ENCODE measurements around the gene GUK1.

Gene GUK1, protein sequence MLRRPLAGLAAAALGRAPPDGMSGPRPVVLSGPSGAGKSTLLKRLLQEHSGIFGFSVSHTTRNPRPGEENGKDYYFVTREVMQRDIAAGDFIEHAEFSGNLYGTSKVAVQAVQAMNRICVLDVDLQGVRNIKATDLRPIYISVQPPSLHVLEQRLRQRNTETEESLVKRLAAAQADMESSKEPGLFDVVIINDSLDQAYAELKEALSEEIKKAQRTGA

DNA sequence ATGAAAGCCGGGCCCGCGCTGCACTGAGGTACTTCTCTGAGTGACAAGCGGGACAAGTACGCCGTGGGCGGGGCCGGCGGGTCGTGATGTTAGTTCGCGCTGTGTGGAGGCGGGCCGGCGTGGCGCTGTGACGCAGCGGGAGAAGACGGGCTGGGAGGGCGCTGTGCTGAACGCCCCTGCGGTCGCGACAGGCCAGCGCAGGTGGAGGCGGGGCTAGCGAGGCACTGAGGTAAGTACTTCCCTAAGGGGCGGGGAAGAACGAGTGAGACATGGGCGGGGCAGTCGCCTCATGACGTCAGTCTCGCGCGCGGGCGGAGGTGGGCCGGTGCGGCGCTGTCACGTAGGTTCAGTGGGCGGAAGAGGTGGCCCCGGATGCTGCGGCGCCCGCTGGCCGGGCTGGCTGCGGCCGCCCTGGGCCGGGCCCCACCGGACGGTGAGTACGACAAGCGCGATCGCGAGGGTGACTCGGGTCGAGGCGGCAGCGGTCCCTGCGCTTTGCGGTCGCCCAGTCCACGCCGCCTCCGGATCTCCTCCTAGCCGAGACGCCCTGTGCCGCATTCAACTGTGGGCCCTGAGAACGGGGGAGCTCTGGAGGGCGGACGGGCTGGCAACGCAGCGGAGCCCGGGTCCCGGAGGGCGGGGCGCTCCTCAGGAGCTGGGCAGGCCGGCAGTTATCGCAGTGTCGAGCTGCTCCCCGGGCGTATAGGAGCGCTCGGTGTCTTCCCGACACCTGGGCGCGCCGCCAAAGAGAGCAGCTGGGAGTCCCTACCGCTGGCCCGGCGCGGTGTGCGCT lies at the start of gene GUK1:
Gene GUK1 (plus strand): TSS at position 349 of the 793 bp plus-strand sequence. CDS start 24 bp downstream, at position 373.
- peak; percentile 100 for DNase-seq

DNA sequence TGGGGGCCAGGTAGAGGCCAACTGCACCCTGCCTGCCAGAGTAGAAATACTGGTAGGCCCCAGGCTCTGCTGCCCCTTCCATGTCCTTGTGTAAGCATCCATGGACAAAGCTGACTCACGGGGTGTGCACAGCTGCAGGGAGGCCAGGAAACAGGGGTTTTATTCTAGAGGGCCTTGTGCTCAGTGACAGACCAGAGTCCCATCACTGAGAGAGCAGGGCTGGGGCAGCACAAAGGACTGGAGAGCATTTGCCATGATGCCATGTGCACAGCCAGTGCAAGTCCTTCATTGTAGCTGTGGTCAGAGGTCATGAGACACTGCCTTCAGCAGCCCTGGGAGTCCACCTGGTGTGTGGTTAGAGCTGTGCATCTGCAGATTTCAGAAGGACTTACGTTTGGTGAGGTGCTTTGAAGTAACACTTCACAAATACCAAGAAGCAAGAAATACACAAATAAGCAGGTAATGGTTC lies 49.4 kb upstream of the GUK1 start:
- DNase-seq, result no peak

DNA sequence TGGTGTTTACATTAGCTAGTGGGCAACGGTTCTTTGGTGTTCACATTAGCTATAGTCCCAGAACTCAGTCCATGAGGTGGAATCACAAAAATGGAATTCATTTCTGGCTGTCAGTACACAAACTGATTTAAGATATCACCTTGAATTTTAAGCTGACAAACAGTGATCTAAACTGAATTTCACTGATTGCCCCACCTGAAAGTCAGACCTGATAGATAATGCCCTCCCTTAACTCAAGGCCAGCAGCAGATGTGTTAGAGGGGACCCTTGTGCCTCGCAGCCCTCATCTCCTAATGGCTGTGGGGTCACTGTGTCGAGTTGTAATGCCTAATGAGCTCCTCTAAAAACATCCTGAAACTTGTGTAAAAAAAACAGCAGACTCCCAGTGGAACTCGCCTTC lies 49.0 kb upstream of the GUK1 start:
- no peak for DNase-seq

DNA sequence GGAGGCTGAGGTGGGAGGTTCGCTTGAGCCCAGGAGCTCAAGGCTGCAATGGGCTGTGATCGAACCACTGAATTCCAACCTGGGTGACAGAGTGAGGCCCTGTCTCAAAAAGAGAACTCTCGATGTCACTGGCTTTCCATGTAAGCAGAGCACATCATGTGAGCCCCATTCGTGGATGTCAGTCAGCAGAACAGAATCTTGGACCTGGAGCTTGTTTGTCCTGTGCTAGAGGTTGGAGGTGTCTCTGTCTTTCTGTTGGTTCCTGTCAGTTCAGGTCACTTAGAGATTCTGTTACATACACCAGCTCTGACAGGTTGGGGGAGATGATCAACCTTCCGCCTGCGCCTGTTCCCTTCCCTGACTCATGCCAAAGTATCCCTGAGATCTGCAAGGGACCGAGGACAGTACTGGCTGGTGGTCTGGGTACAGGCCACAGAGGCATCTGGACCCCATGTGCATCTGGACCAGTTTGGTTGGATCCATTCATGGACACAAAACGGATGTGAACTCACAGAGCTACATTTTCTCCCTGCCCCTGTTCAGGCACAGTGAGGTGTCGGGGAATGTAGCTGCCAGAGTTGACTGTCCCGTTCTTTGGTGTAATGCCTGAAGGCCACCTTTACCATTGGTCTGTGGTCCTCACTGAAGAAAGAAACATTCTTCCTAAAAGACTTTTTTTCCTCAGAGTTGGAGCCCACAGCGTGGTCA lies 47.6 kb upstream of the GUK1 start:
- no peak for DNase-seq

DNA sequence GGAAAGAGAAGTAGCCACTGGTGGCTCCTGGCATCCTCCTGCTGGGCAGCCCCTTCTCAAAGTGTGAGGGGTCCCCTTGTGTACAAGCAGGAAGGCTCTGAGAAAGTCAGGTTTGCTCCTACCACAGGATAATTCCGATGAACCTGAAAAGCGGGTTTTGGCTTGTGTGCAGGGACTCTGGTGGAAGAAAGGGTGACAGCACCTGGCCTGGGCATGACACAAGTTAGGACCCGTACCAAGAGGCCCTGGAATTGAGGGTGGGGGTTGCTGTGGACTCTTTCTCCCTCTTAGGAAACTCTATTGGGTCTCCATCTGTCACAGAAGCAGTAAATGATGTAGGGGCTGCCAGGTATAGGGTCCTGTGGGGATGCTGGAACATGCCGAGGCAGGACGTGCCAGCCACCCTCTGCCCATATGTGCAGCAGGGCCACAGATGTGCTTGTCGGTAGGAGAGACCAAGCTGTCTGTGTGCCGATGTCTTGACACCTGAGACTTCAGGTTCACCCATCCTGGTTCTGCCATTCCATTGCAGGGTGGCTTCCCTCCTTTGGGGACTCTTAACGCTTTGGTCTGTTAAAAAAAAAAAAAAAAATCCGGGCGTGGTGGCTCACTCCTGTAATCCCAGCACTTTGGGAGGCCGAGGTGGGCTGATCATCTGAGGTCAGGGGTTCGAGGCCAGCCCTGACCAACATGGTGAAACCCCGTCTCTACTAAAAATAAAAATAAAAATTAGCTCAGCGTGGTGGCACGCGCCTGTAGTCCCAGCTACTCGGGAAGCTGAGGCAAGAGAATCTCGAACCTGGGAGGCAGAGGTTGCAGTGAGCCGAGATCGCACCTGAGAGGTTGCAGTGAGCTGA lies 46.8 kb upstream of the GUK1 start:
- DNase-seq, result no peak

DNA sequence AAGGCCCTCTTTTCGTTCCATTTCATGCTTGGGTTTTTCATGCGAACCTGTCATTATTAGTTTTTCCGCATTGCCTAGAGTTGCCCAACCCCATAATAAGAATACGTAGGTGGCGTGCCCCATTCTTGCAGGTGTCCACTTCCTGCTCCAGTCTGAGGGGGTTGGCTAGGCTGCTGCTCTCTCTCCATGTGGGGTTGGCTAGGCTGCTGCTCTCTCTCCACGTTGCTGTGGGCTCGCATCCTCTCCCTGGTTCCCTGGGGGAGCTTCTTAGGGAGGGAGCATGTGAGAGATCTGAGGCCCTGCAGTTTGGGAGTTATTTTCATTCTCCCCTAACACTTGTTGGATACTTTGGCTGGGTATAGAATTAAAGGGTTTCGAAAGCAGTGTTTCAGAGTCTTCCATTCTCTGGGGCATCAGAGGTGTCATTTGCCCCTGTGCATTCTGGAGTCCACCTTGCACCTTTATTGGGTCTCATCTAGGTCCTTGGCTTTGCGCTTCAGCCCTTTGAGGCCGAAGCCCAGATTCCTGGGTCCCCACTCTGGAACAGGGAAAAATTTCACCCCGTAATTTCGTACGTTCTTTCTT lies 45.6 kb upstream of the GUK1 start:
- no peak for DNase-seq

DNA sequence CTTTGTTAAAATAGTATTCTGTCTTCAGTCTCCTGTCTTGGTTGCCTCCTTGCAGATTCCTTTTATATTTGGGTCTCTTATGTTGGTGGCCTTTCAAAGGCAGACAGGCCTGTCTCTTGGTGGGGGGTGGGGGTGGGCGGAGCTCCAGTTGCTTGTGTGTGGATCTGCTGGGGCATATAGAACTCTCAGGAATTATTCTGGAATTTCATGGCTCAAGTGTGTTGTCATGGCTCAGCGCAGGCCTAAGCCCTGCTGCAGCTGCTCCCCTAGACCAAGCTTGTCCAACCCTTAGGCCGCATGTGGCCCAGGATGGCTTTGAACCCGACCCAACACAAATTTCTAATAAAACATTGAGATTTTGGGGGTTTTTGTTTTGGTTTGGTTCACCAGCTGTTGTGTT lies 44.9 kb upstream of the GUK1 start:
- no peak for DNase-seq

DNA sequence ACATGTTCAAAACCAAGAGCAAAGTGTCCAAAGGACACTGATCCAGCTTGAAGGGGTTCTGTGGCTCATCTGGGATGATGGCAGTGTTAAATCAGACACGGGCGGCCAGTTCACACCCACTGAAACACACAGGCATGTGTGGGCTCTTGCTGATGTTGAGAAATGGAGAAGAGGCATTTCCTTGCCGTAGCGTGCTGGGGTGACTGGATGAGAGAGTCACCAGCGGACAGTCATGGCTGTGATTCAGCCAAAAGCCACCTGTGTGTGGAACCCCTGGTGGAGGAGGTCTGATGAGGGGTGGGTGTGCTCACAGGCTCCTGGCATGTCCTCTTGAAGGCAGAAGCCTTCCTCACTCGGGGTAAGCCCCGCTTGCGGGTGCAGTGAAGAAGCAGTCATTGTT lies 44.1 kb upstream of the GUK1 start:
- DNase-seq, result no peak

DNA sequence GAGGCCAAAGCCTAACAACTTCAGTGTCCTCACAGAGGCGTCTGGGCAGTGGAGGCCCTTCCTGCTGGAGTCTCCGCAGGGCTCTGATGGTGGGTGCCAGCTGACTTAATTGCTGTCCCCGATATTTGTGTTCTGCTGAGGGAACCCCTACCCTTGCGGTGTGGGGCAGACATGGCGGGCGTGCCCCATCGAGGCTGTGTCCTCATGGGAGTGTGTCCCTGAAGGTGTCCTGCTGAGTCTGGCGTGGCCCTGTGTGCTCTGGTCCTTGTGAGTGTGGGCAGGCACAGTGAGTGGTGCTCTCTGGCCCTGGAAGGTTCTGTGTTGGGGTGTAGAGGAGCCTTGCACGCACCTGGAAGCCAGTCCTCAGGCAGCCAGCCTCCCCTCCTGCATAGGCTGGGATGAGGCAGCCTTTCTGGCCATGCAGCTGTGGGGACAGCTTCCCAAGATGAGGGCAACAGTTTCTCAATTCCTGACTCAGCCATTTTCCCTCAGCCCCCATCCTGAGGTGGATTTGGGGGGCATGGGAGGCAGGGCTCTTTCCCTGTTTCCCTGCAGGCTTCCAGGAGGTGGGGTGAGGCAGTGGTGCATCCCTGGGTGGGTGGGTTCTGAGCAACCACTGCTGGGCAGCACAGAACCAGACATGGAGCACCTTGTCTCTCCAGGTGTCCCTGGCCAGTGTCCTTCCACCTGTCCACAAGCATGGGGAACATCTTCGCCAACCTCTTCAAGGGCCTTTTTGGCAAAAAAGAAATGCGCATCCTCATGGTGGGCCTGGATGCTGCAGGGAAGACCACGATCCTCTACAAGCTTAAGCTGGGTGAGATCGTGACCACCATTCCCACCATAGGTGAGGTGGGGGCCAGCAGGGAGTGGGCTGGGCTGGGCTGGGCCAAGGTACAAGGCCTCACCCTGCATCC lies 43.4 kb upstream of the GUK1 start:
- DNase-seq, result no peak

DNA sequence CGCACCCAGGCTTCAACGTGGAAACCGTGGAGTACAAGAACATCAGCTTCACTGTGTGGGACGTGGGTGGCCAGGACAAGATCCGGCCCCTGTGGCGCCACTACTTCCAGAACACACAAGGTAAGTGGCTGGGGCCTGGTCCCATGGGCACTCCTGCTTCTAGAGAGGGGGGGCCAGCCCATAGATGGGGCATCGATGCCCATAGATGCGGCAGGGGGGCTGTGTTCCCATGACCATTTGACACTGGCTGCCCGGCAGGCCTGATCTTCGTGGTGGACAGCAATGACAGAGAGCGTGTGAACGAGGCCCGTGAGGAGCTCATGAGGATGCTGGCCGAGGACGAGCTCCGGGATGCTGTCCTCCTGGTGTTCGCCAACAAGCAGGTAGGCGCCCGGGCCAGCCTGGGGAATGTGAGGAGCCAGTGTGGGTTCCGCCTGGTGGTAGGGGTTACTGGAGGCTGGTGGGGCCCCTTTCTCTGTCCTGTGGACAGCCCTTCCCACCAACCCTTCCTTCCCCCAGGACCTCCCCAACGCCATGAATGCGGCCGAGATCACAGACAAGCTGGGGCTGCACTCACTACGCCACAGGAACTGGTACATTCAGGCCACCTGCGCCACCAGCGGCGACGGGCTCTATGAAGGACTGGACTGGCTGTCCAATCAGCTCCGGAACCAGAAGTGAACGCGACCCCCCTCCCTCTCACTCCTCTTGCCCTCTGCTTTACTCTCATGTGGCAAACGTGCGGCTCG lies 42.6 kb upstream of the GUK1 start:
- DNase-seq, result no peak

DNA sequence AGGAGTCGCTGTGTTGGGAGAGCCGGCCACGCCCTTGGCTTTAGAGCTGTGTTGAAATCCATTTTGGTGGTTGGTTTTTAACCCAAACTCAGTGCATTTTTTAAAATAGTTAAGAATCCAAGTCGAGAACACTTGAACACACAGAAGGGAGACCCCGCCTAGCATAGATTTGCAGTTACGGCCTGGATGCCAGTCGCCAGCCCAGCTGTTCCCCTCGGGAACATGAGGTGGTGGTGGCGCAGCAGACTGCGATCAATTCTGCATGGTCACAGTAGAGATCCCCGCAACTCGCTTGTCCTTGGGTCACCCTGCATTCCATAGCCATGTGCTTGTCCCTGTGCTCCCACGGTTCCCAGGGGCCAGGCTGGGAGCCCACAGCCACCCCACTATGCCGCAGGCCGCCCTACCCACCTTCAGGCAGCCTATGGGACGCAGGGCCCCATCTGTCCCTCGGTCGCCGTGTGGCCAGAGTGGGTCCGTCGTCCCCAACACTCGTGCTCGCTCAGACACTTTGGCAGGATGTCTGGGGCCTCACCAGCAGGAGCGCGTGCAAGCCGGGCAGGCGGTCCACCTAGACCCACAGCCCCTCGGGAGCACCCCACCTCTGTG lies 41.7 kb upstream of the GUK1 start:
- DNase-seq, result no peak

DNA sequence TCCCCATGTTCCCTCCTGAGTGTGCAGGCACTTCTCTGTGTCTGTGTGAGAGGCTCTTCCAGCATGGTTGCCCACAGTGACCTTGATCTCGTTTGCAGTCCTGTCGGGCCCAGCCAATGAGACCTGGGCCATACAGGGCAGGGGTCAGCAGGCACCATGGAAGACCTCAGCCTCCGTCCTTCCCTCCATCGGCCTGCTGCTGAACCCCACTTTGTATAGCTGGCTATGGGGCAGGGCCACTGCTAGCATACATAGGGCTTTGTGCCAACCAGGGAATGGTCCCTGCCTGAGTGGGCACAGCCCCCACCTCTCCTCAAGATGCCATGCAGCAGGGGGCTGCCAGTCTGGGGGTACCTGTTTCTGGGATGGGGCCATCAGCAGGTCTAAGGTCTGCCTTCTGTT lies 40.7 kb upstream of the GUK1 start:
- no peak for DNase-seq

DNA sequence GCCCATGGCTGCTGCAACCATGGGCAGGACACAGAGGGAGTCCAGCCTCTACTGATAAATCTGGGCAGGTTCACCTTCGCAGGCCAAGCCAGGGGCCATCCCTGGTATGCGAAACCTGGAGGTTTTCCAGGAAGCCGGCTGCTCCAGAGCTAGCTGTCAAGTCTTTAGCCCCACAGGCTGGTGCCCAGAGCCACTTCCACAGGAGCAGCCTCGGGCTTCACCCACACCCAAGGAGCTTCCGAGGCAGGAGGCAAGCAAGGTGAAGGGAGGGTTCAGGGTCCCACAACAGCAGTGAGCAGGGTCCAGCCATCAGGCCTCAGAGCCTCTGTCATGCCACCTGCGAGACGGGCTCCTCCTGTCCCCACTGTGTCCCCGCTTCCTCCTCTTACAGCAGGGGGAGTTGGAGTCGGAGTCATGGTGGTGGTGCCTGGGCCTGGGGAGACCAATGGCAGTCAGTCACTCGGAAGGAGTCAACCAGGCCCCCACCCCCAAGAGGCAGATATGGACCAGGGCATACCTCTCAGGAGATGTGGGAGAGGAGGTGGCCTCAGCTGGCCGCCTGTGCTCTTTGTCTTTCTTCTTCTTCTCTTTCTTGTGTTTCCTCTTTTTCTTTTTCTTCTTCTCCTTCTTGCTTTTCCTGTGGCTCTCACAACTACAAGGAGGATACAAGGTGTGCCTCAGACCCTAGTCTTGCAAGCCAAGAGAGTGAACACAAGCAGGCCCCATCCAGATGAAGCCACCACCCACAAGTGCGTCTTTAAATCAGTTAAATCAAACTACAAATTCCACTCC lies 39.1 kb upstream of the GUK1 start:
- DNase-seq, result no peak

DNA sequence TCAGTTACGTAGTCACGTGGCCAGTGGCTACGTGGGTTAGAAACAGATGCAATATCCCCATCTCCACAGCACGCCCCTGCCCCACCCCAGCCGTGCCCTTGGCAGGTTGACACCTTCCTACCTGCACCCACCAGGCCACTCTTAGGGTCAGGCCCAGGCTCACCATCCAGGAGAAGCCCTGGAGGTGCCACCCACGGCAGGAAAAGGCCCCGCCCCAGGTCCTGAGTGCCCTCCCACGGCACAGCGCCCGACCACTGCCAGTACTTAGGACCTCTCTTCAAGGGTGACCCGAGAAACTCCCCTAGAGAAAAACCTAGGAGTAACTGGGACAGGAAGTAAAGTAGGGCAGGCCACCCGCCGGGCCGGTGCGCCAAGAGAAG lies 38.5 kb upstream of the GUK1 start:
- no peak for DNase-seq

DNA sequence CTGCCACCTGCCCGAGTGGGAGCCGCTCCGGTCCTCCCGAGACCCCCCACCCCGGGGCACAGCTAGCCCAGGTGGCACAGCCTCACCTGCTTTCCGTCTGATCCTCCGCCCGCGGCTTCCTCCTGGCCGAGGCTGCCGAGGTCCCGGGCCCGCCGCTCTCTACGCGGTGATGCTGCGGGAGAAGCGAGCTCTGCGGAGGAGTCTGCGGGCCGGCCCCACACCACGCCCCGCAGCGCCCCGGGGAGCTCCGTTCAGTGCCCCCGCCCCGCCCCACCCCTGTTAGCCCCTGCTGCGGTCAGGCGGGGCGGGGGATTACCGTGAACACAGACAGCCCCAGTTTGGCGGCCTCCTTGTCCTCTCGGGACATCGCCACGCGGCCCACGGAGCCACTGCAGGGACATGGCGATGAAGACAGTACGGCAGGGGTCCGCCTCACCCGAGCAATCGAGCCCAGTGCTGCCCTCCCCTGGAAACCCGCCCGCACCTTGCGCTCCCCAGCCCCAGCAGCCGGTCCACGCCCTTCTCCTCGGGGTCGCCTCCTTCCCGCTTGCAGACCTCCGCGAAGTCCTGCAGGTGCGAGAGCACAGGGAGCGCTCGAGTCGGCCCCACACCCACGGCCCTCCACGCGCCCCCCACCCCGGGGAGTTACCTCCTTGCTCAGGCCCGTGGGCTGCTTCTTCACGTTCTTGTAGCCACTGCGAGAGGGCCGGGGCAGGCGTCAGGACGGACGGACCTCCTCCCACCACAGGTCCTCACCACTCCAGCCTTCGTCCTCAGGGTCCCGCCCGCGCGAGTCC lies 37.9 kb upstream of the GUK1 start:
- peak; percentile 63 for DNase-seq

DNA sequence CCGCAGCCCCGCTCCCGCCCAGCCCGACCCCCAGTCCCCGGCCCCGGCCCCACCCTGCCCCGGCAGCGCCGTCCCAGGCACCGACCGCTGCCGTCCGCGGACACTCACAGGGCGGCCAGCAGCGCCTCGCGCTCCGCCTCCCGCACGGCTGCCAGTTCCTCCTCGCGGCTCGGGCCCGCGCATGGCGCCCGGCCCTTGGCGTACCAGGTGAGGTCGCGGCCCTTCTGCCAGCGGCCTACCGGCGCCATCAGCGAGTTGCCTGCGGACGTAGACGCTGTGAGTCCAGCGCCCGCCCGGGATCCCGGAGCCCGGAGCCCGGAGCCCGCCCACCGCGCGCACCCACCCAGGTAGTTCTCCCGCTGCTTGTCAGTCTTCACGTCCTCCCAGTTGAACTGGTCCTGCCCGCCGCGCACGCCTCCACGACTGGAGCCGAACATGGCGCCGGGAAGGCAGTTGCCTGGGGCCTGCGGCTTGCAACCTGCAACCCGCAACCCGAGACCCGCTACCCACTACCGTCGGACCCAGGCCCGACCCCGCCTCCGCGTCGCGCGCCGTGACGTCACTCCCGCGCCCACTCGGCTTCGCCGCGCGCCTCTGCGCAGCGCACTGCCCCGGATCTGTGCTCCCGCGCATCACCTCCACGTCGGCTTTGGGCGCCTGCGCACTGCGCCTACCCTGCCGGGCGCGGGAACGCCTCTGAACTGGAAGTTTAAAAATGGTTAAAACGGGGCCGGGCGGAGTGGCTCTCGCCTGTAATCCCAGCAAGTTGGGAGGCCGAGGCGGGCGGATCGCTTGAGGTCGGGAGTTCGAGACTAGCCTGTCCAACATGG lies 37.1 kb upstream of the GUK1 start, which contains the start of gene C1orf35:
Gene C1orf35 (minus strand): TSS at position 535 of the 830 bp plus-strand sequence. CDS start 98 bp downstream, at position 437.
- peak; percentile 98 for DNase-seq

DNA sequence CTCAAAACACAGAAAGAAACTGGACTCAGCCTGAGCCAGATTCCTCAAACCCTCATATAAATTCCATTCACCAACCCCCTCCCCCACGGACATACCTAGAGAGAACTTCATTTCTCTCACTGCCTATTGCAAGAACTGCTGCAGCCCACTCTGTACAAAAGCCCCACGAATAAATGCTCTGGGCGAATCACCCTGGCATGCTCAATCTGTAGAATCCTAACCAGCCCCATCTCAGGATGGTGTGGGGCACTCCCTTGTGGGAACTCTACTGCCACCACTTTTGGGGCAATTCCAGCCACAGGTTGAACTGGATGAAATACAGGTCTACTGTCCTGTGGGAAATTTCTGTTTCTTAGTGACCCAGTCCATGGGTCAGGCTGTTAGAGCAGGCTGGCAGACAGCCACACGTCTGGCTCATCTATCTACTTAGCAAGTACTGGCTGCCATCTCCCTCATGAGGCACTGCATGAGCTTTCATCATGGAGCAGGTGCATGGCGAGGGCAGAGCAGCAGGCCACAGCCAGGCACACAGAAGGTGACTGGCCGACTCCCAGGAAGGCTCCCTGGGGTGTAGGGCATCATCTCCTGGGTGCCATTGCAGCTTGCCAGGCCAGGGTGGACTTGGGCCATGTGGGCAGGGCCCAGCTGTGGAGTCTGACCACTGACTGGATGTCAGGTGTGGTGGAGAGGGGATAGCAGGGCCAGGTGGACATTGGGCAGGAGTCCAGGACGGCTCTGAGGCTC lies 35.4 kb upstream of the GUK1 start:
- peak; percentile 20 for DNase-seq

Data from NCI-H69 (cell line).